ENCODE measurements around the gene ZBTB46. TPM values are rescaled to one million over a fixed set of nuclear protein-coding genes. Genes with fewer than 3 reads are reported as not detected.

ZBTB46 gene
- total RNA-seq, 1 donor: 0.36 TPM

DNA sequence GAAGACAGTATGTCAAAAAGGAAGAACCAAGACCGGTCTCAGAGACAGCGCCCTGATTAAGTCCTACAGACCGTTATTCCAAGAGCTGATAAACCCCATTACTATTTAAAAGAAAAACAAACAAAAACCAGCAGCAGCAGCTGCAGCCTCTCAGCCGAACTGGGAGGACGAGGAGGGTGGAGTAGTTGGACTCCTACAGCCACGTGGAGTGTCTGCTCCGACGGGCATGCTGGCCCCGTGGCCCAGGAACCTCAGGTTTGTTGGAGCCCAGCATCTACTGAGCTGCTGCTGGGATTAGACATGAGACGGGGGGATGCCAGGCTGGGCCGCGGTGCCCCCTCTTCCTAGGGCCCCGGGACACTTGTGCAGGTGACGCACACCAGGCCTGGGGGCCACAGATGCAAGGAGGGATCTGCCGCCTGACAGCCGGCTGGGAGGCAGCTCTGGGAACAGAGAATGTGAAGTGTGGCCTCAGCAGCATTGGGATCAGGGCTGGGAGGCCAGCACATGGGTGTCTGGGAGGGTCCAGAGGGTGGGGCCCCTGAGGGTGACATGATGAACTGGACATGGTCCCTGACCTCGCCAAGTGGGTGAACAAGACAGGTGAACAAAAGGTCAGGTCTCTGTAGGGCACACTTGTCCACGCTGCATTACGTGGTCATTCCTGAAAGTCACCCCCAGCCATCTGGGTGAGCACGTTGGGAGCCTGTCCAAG lies 2.9 kb upstream of the ZBTB46 start:
- Histone ChIP-seq H3K79me2 (ENCODE audit: insufficient read depth, low read length) (no peaks in the 10 kb centered on the region), H3K27me3 (ENCODE audit: insufficient read depth, low read length) (peaks cover 15% of the 10 kb centered on the region), H3K36me3 (ENCODE audit: insufficient read depth, low read length) (no peaks in the 10 kb centered on the region), H3K4me1 (ENCODE audit: insufficient read depth, low read length) (peaks cover 13% of the 10 kb centered on the region), H2AFZ (ENCODE audit: low read length) (no peak overlapping the region), H3K9me3 (ENCODE audit: low read depth, low read length) (no peaks in the 10 kb centered on the region), H3K4me2 (ENCODE audit: insufficient read depth, low read length) (no peak overlapping the region), H3K4me3 (ENCODE audit: insufficient read depth, low read length) (no peak overlapping the region), H3K27ac (ENCODE audit: low read depth, low read length) (no peak overlapping the region), H4K20me1 (ENCODE audit: insufficient read depth, low read length) (no peaks in the 10 kb centered on the region)
- TF ChIP-seq, protein P1, sequence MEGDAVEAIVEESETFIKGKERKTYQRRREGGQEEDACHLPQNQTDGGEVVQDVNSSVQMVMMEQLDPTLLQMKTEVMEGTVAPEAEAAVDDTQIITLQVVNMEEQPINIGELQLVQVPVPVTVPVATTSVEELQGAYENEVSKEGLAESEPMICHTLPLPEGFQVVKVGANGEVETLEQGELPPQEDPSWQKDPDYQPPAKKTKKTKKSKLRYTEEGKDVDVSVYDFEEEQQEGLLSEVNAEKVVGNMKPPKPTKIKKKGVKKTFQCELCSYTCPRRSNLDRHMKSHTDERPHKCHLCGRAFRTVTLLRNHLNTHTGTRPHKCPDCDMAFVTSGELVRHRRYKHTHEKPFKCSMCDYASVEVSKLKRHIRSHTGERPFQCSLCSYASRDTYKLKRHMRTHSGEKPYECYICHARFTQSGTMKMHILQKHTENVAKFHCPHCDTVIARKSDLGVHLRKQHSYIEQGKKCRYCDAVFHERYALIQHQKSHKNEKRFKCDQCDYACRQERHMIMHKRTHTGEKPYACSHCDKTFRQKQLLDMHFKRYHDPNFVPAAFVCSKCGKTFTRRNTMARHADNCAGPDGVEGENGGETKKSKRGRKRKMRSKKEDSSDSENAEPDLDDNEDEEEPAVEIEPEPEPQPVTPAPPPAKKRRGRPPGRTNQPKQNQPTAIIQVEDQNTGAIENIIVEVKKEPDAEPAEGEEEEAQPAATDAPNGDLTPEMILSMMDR (IDR thresholded peaks at IDR 0.05; ENCODE audit: extremely low read depth, low read depth, low read length): no peak
- DNase-seq (ENCODE audit: insufficient read length, low spot score, missing footprints): peak; percentile 91

DNA sequence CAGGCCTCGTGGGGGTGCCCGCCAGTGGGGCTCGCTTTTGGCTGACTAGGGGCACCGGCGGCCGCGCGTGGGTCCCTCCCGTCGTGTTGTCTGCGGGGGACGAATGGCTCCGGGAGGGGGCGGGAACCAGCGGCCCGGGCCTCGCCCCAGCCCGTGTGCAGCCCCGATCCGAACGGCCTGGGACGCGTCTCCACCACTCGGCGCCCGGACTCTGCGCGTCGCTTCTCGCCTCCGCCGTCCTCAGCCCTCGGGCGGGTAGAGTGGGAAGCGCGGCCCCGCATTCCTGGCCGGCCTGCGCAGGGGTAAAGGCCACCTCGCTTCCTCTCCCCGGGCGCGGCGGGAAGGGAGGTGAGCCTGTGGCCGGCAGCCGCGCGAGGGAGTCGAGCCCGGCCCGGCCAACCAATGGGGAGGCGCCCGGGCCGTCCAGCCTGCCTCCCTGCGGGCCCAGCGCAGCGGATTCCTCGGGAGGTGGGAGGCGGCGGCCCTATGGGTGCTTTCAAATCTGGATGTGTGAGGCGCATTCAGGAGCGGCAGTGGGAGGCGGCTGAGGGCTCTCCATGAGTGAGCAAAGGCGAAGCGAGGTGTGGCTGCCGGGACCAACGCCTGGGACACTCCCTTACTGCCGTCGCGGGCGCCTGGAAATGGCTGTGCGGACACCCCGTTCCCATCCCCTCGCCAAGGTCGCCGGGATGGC lies 1.1 kb upstream of the ZBTB46 start:
- no peak overlapping the region for H2AFZ ChIP-seq (ENCODE audit: low read length)
- H3K4me3 ChIP-seq (ENCODE audit: insufficient read depth, low read length): no peak overlapping the region
- no peaks in the 10 kb centered on the region for H3K79me2 ChIP-seq (ENCODE audit: insufficient read depth, low read length)
- no peak overlapping the region for H3K4me2 ChIP-seq (ENCODE audit: insufficient read depth, low read length)
- H3K27me3 ChIP-seq (ENCODE audit: insufficient read depth, low read length): peaks cover 29% of the 10 kb centered on the region
- H3K4me1 ChIP-seq (ENCODE audit: insufficient read depth, low read length): peaks cover 13% of the 10 kb centered on the region
- H4K20me1 ChIP-seq (ENCODE audit: insufficient read depth, low read length): no peaks in the 10 kb centered on the region
- TF ChIP-seq, protein P1 (IDR thresholded peaks at IDR 0.05; ENCODE audit: extremely low read depth, low read depth, low read length): no peak
- no peak overlapping the region for H3K27ac ChIP-seq (ENCODE audit: low read depth, low read length)
- no peaks in the 10 kb centered on the region for H3K36me3 ChIP-seq (ENCODE audit: insufficient read depth, low read length)
- peak; percentile 91 for DNase-seq (ENCODE audit: insufficient read length, low spot score, missing footprints)
- no peaks in the 10 kb centered on the region for H3K9me3 ChIP-seq (ENCODE audit: low read depth, low read length)

DNA sequence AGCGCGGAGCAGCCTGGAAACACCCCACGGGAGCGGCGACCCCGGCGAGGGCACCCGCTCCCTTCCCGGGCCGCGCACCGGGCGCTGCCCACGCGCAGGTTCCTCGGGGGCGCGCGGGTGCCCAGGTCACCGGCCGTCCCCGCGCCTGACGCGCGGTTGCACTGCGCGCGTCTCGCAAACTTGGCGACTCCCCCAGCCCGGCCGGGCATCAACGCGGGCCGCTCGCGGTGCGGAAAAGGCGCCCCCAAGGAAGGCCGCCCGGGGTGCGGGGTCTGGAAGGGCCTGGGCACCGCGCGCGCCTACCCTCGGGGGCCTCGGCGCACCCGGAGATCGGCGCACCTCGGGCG lies 555 bp upstream of the ZBTB46 start:
- Histone ChIP-seq H2AFZ (ENCODE audit: low read length) (no peak overlapping the region), H3K4me3 (ENCODE audit: insufficient read depth, low read length) (no peak overlapping the region), H4K20me1 (ENCODE audit: insufficient read depth, low read length) (no peaks in the 10 kb centered on the region), H3K27me3 (ENCODE audit: insufficient read depth, low read length) (peaks cover 33% of the 10 kb centered on the region), H3K79me2 (ENCODE audit: insufficient read depth, low read length) (no peaks in the 10 kb centered on the region), H3K36me3 (ENCODE audit: insufficient read depth, low read length) (no peaks in the 10 kb centered on the region), H3K4me2 (ENCODE audit: insufficient read depth, low read length) (no peak overlapping the region), H3K9me3 (ENCODE audit: low read depth, low read length) (no peaks in the 10 kb centered on the region), H3K4me1 (ENCODE audit: insufficient read depth, low read length) (peaks cover 13% of the 10 kb centered on the region), H3K27ac (ENCODE audit: low read depth, low read length) (no peak overlapping the region)
- DNase-seq (ENCODE audit: insufficient read length, low spot score, missing footprints): peak; percentile 87
- TF ChIP-seq, protein P1 (IDR thresholded peaks at IDR 0.05; ENCODE audit: extremely low read depth, low read depth, low read length): no peak
